HepG2 (cell line): ENCODE measurements around the gene ADSS1. TPM values are rescaled to one million over a fixed set of nuclear protein-coding genes. Genes with fewer than 3 reads are reported as not detected.

Source experiments
- ARID4A ChIP-seq: sonication (generic); formaldehyde crosslinking; IDR thresholded peaks from 2 replicates; pipeline ENCODE4 v1.5.0; 2020; ENCODE audit warnings: mild to moderate bottlenecking, missing genetic modification reagents, borderline replicate concordance
- FOSL2 ChIP-seq: sonication (generic); formaldehyde crosslinking; IDR thresholded peaks from 2 replicates; pipeline ENCODE4 v1.4.0; 2020; ENCODE audit warnings: missing genetic modification reagents
- GATAD2A ChIP-seq: IDR thresholded peaks from 2 replicates; pipeline ENCODE4 v1.6.1; 2016
- HIVEP1 ChIP-seq: sonication (generic); formaldehyde crosslinking; IDR thresholded peaks from 2 replicates; pipeline ENCODE4 v1.4.0; 2020; ENCODE audit warnings: mild to moderate bottlenecking, missing genetic modification reagents
- MEF2D ChIP-seq: sonication (generic); formaldehyde crosslinking; IDR thresholded peaks from 2 replicates; pipeline ENCODE4 v1.5.1; 2020; ENCODE audit warnings: mild to moderate bottlenecking, missing genetic modification reagents
- NFYC ChIP-seq: IDR thresholded peaks from 2 replicates; pipeline ENCODE4 v1.6.1; 2016; ENCODE audit warnings: missing genetic modification reagents, missing compliant biosample characterization
- RARA ChIP-seq: IDR thresholded peaks from 2 replicates; pipeline ENCODE4 v1.6.1; 2016; ENCODE audit warnings: missing genetic modification reagents, missing compliant biosample characterization
- RNF2 ChIP-seq: fragments of 450-650 bp; conservative IDR thresholded peaks from 2 replicates; pipeline ENCODE4 v1.6.1; 2016; ENCODE audit warnings: low read depth
- SIN3B ChIP-seq: fragments of 150-350 bp; IDR thresholded peaks from 2 replicates; pipeline ENCODE4 v1.6.1; 2014; ENCODE audit warnings: low read length
- ZBTB26 ChIP-seq: IDR thresholded peaks from 2 replicates; pipeline ENCODE4 v1.6.1; 2016; ENCODE audit warnings: missing compliant biosample characterization, missing genetic modification reagents, borderline replicate concordance
- ZMYM3 ChIP-seq: sonication (generic); formaldehyde crosslinking; IDR thresholded peaks from 2 replicates; pipeline ENCODE4 v1.5.1; 2020; ENCODE audit warnings: mild to moderate bottlenecking, missing genetic modification reagents
- ZNF18 ChIP-seq: sonication (generic); formaldehyde crosslinking; IDR thresholded peaks from 2 replicates; pipeline ENCODE4 v1.8.0; 2022; ENCODE audit warnings: mild to moderate bottlenecking, missing genetic modification reagents; ENCODE audit not compliant: insufficient replicate concordance
- ZNF280D ChIP-seq: sonication (generic); formaldehyde crosslinking; IDR thresholded peaks from 2 replicates; pipeline ENCODE4 v1.5.1; 2020; ENCODE audit warnings: mild to moderate bottlenecking, missing genetic modification reagents
- ZNF563 ChIP-seq: sonication (generic); formaldehyde crosslinking; IDR thresholded peaks from 2 replicates; pipeline ENCODE4 v1.8.0; 2022; ENCODE audit warnings: mild to moderate bottlenecking, moderate library complexity, missing genetic modification reagents
- ZXDC ChIP-seq: sonication (generic); formaldehyde crosslinking; IDR thresholded peaks from 2 replicates; pipeline ENCODE4 v1.5.0; 2020; ENCODE audit warnings: mild to moderate bottlenecking, missing genetic modification reagents
- polyA plus RNA-seq, 8 experiments: library from polyadenylated mRNA; depleted of rRNA in 3 of 8; stranded (reverse) in 7 of 8; unstranded in 1 of 8; fragments of >200 nt; fragmentation: Illumina TruSeq in 4 of 8; extraction: Trizol in 4 of 8; gene quantifications; 2 replicates each; pipeline versions ENCODE4 v1.2.1 to v1.2.3, GENCODE V29; 2011 to 2016; ENCODE audit warnings: low read depth in 4 of 8, missing spikeins in 1 of 8, mixed read lengths in 1 of 8; ENCODE audit not compliant: insufficient read depth in 1 of 8
- total RNA-seq, 5 experiments: library from RNA; depleted of rRNA; stranded (reverse); fragments of >200 nt; fragmentation: Illumina TruSeq; extraction: Trizol; gene quantifications; 2 replicates each; pipeline ENCODE4 v1.2.3, GENCODE V29; 2016; ENCODE audit warnings: low read depth in 1 of 5

Gene ADSS1
- total and polyA plus RNA-seq, 2 of the 13 experiments (the other 11 are each of a cell fraction or from before 2014, with no cell fraction given): 1.0 to 36.7 TPM

- 0 out of 2 replicates have a peak, but pooled peaks have one; percentile 36 for TF ChIP-seq ZXDC
- TF ChIP-seq ARID4A: peak; percentile 26; the same call in 1 of the 2 replicates
- 0 out of 2 replicates have a peak, but pooled peaks have one; percentile 30 for TF ChIP-seq MEF2D (CRISPR knock-in tag)
- TF ChIP-seq ZNF280D: 0 out of 2 replicates have a peak, but pooled peaks have one; percentile 42
- no peak for TF ChIP-seq RNF2
- TF ChIP-seq SIN3B: no peak
- TF ChIP-seq GATAD2A: peak; percentile 20; the same call in 1 of the 2 replicates
- TF ChIP-seq ZNF563: 0 out of 2 replicates have a peak, but pooled peaks have one; percentile 14
- 0 out of 2 replicates have a peak, but pooled peaks have one; percentile 40 for TF ChIP-seq ZMYM3 (CRISPR knock-in tag)
- TF ChIP-seq RARA (CRISPR knock-in tag): 0 out of 2 replicates have a peak, but pooled peaks have one; percentile 12
- no peak for TF ChIP-seq NFYC (CRISPR knock-in tag)
- 0 out of 2 replicates have a peak, but pooled peaks have one; percentile 23 for TF ChIP-seq FOSL2
- TF ChIP-seq ZBTB26 (CRISPR knock-in tag): no peak
- peak; percentile 57 for TF ChIP-seq ZNF18
- TF ChIP-seq HIVEP1: 0 out of 2 replicates have a peak, but pooled peaks have one; percentile 33
Observed at GRCh38 chr14:104676694-104677511, 47.1 kb upstream of the ADSS1 start (continued).
